HEK293 (cell line): ENCODE measurements around the gene TADA3.

ENCODE experiments used
- CTCF ChIA-PET: fragments of 350-600 bp; formaldehyde crosslinking; extraction: SDS; loops from one replicate; lab custom pipeline; 2021; ENCODE audit warnings: antibody characterized with exemption; lab: Yijun Ruan, JAX
- POLR2A ChIA-PET: fragments of 300-600 bp; formaldehyde crosslinking; extraction: SDS; loops from one replicate; lab custom pipeline; 2020; ENCODE audit warnings: antibody characterized with exemption, inconsistent platforms; lab: Yijun Ruan, JAX
- H3K27ac ChIP-seq: fragments of 200-500 bp; sonication (Bioruptor generic); 2 replicates; pipeline ENCODE4 v1.5.1; 2014; ENCODE audit warnings: low read depth, low read length, control low read depth, inconsistent platforms; ENCODE audit errors: extremely low read depth
- H3K36me3 ChIP-seq, 2 experiments: fragments of 200-500 bp in 1 of 2; sonication (Bioruptor generic) in 1 of 2; 1 replicate in 1 of 2; 2 replicates in 1 of 2; pipeline ENCODE4 v1.5.1; 2014 to 2017; ENCODE audit warnings: inconsistent platforms in 2 of 2, low read length in 2 of 2; ENCODE audit not compliant: control insufficient read depth in 2 of 2, insufficient read depth in 1 of 2
- H3K4me1 ChIP-seq: fragments of 200-500 bp; sonication (Bioruptor generic); 2 replicates; pipeline ENCODE4 v1.5.1; 2014; ENCODE audit warnings: mild to moderate bottlenecking, low read length, inconsistent platforms; ENCODE audit not compliant: control insufficient read depth, insufficient read depth
- H3K4me3 ChIP-seq: 2 replicates; pipeline ENCODE4 v1.5.1; 2011; ENCODE audit warnings: low read depth, mild to moderate bottlenecking, control low read depth, low read length, moderate library complexity
- H3K9me3 ChIP-seq: fragments of 200-500 bp; sonication (Bioruptor generic); 2 replicates; pipeline ENCODE4 v1.5.1; 2014; ENCODE audit warnings: low read depth, low read length, inconsistent platforms; ENCODE audit not compliant: control insufficient read depth, insufficient read depth
- BCL6B ChIP-seq: fragments of 450-650 bp; formaldehyde crosslinking; IDR thresholded peaks from 2 replicates; pipeline ENCODE4 v1.5.1; 2017; ENCODE audit warnings: missing biosample characterization, missing genetic modification characterization
- EGR2 ChIP-seq: fragments of 450-650 bp; formaldehyde crosslinking; IDR thresholded peaks from 2 replicates; pipeline ENCODE4 v1.5.1; 2016; ENCODE audit warnings: low read depth, missing biosample characterization, missing genetic modification characterization
- IKZF3 ChIP-seq: fragments of 450-650 bp; IDR thresholded peaks from 2 replicates; pipeline ENCODE4 v1.5.0; 2018; ENCODE audit warnings: missing biosample characterization, mild to moderate bottlenecking, missing genetic modification characterization, moderate library complexity
- PRDM1 ChIP-seq: fragments of 450-650 bp; formaldehyde crosslinking; IDR thresholded peaks from 2 replicates; pipeline ENCODE4; 2016; ENCODE audit warnings: missing biosample characterization, missing genetic modification characterization
- RBAK ChIP-seq: fragments of 450-650 bp; formaldehyde crosslinking; IDR thresholded peaks from 2 replicates; pipeline ENCODE4 v1.5.1; 2016; ENCODE audit warnings: missing biosample characterization, missing genetic modification characterization
- ZFHX2 ChIP-seq: fragments of 450-650 bp; formaldehyde crosslinking; conservative IDR thresholded peaks from 2 replicates; pipeline ENCODE4 v1.5.1; 2016; ENCODE audit warnings: missing biosample characterization, missing genetic modification characterization
- ZFP37 ChIP-seq: fragments of 450-650 bp; formaldehyde crosslinking; IDR thresholded peaks from 2 replicates; pipeline ENCODE4 v1.5.1; 2016; ENCODE audit warnings: missing biosample characterization, missing genetic modification characterization
- ZNF10 ChIP-seq: fragments of 450-650 bp; formaldehyde crosslinking; IDR thresholded peaks from 2 replicates; pipeline ENCODE4 v1.5.1; 2017; ENCODE audit warnings: missing biosample characterization, missing genetic modification characterization
- ZNF114 ChIP-seq: fragments of 450-650 bp; formaldehyde crosslinking; IDR thresholded peaks from 2 replicates; pipeline ENCODE4 v1.5.0; 2017; ENCODE audit warnings: missing biosample characterization, missing genetic modification characterization
- ZNF132 ChIP-seq: fragments of 450-650 bp; formaldehyde crosslinking; IDR thresholded peaks from 2 replicates; pipeline ENCODE4 v1.5.1; 2017; ENCODE audit warnings: missing biosample characterization, missing genetic modification characterization, borderline replicate concordance
- ZNF157 ChIP-seq: fragments of 450-650 bp; formaldehyde crosslinking; IDR thresholded peaks from 2 replicates; pipeline ENCODE4 v1.5.1; 2016; ENCODE audit warnings: missing biosample characterization, missing genetic modification characterization
- ZNF184 ChIP-seq: fragments of 450-650 bp; IDR thresholded peaks from 2 replicates; pipeline ENCODE4 v1.5.1; 2018; ENCODE audit warnings: missing biosample characterization, mild to moderate bottlenecking, missing genetic modification characterization
- ZNF274 ChIP-seq, 2 experiments: fragments of 200-500 bp in 1 of 2; fragments of 450-650 bp in 1 of 2; sonication (Bioruptor generic) in 1 of 2; formaldehyde crosslinking in 1 of 2; IDR thresholded peaks; 2 replicates each; pipeline versions ENCODE4 v1.5.1 to v1.6.1; 2014 to 2016; ENCODE audit warnings: borderline replicate concordance in 1 of 2, inconsistent platforms in 1 of 2, low read length in 1 of 2, missing biosample characterization in 1 of 2, missing genetic modification characterization in 1 of 2
- ZNF302 ChIP-seq: fragments of 450-650 bp; formaldehyde crosslinking; IDR thresholded peaks from 2 replicates; pipeline ENCODE4 v1.5.1; 2016; ENCODE audit warnings: missing biosample characterization, missing genetic modification characterization, low read depth
- ZNF341 ChIP-seq: fragments of 450-650 bp; formaldehyde crosslinking; IDR thresholded peaks from 2 replicates; pipeline ENCODE4; 2016; ENCODE audit warnings: low read depth, missing biosample characterization, missing genetic modification characterization
- ZNF354C ChIP-seq: fragments of 450-650 bp; formaldehyde crosslinking; IDR thresholded peaks from 2 replicates; pipeline ENCODE4 v1.5.1; 2016; ENCODE audit warnings: missing biosample characterization, missing genetic modification characterization, low read depth, borderline replicate concordance
- ZNF366 ChIP-seq: fragments of 450-650 bp; formaldehyde crosslinking; conservative IDR thresholded peaks from 2 replicates; pipeline ENCODE4 v1.5.1; 2016; ENCODE audit warnings: missing biosample characterization, missing genetic modification characterization
- ZNF404 ChIP-seq: fragments of 450-650 bp; formaldehyde crosslinking; IDR thresholded peaks from 2 replicates; pipeline ENCODE4 v1.5.1; 2017; ENCODE audit warnings: missing biosample characterization, missing genetic modification characterization
- ZNF449 ChIP-seq: fragments of 450-650 bp; formaldehyde crosslinking; IDR thresholded peaks from 2 replicates; pipeline ENCODE4 v1.5.1; 2017; ENCODE audit warnings: missing biosample characterization, mild to moderate bottlenecking, missing genetic modification characterization, moderate library complexity
- ZNF501 ChIP-seq: fragments of 450-650 bp; formaldehyde crosslinking; IDR thresholded peaks from 2 replicates; pipeline ENCODE4 v1.5.1; 2016; ENCODE audit warnings: missing biosample characterization, missing genetic modification characterization
- ZNF549 ChIP-seq: fragments of 450-650 bp; IDR thresholded peaks from 2 replicates; pipeline ENCODE4 v1.5.1; 2018; ENCODE audit warnings: missing biosample characterization, missing genetic modification characterization, mild to moderate bottlenecking, inconsistent platforms, moderate library complexity
- ZNF701 ChIP-seq: fragments of 450-650 bp; formaldehyde crosslinking; IDR thresholded peaks from 2 replicates; pipeline ENCODE4 v1.5.1; 2016; ENCODE audit warnings: missing biosample characterization, missing genetic modification characterization
- TF ChIP-seq, protein P1 (sequence below): fragments of 450-650 bp; formaldehyde crosslinking; IDR thresholded peaks from 2 replicates; pipeline ENCODE4 v1.5.1; 2016; ENCODE audit warnings: missing biosample characterization, missing genetic modification characterization
- TF ChIP-seq, protein P2 (sequence below): fragments of 450-650 bp; formaldehyde crosslinking; optimal IDR thresholded peaks from 2 replicates; pipeline ENCODE3; 2016; ENCODE audit warnings: missing biosample characterization, mild to moderate bottlenecking, missing genetic modification characterization
- TF ChIP-seq, protein P3 (sequence below): fragments of 450-650 bp; formaldehyde crosslinking; IDR thresholded peaks from 2 replicates; pipeline ENCODE4 v1.5.1; 2017; ENCODE audit warnings: missing biosample characterization, missing genetic modification characterization

TADA3 gene

DNA sequence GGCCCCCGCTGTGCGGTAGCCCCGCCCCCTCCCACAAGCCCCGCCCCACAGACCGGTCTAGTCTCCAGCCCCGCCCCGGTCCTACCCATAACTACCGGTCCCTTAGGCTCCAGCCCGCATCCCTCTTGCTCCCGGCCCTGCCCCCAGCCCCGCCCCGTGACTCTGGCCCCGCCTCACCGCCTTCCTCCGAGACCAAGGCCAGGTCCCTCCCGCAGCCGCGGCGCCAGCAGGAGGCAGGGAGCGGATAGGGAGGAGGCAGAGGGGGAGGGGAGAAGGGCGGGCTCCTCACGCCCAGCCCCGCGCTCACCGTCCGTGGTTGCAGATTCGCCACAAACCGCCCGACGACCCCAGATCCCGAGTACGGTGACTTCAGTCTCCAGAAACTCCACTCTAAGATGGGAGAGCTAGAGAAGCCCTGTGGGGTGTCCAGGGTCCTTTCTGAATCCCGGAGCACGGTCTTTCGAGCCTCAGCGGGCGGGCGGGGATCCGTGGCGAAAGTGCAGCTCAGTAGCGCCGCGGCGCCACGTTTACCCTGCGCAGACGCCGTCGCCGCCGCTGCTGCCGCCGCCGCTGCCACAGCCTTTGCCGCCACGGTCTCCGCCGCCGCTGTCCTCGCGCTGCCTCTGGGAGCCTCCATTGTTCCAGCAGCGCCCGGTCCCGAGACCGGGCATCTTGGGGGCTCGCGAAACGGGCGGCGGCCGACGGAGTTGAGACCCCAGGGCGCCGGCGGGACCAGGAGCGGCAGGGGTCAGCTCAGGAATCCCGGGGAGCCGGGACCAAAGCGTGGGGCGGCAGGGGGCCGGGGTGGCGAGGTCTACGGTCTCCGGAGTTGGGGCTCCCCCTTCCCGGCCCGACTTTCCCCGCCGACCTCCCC lies 60.8 kb downstream of the TADA3 start, which contains the start of gene BRPF1 (continued):
- no peak for TF ChIP-seq ZNF354C
- TF ChIP-seq, protein P1, sequence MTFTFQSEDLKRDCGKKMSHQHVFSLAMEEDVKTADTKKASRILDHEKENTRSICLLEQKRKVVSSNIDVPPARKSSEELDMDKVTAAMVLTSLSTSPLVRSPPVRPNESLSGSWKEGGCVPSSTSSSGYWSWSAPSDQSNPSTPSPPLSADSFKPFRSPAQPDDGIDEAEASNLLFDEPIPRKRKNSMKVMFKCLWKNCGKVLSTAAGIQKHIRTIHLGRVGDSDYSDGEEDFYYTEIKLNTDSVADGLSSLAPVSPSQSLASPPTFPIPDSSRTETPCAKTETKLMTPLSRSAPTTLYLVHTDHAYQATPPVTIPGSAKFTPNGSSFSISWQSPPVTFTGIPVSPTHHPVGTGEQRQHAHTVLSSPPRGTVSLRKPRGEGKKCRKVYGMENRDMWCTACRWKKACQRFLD: peak; percentile 45
- no peak for TF ChIP-seq RBAK (tag by site-specific recombination)
- TF ChIP-seq ZNF114 (tag by site-specific recombination): no peak
- no peak for TF ChIP-seq ZNF132
- TF ChIP-seq ZFHX2 (tag by site-specific recombination): peak; percentile 70
- TF ChIP-seq, protein P2, sequence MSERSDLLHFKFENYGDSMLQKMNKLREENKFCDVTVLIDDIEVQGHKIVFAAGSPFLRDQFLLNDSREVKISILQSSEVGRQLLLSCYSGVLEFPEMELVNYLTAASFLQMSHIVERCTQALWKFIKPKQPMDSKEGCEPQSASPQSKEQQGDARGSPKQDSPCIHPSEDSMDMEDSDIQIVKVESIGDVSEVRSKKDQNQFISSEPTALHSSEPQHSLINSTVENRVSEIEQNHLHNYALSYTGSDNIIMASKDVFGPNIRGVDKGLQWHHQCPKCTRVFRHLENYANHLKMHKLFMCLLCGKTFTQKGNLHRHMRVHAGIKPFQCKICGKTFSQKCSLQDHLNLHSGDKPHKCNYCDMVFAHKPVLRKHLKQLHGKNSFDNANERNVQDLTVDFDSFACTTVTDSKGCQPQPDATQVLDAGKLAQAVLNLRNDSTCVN (tag by site-specific recombination): peak; percentile 90
- TF ChIP-seq ZNF404 (tag by site-specific recombination): no peak
- peak; percentile 61 for TF ChIP-seq BCL6B (tag by site-specific recombination)
- peak; percentile 97; the same call in 1 of the 2 replicates for TF ChIP-seq ZNF501
- no peak for TF ChIP-seq ZNF157 (tag by site-specific recombination)
- TF ChIP-seq ZNF449 (tag by site-specific recombination): peak; percentile 87
- TF ChIP-seq ZNF701: no peak

GRCh38 chr3:9730657-9731205 lies 61.5 kb downstream of the TADA3 start:
- Histone ChIP-seq H3K9me3 (no peaks in the 10 kb centered on the region), H3K4me1 (peaks cover 7% of the 10 kb centered on the region; the same call in 1 of the 2 replicates), H3K36me3 (peaks cover 9 to 30% of the 10 kb centered on the region in 2 experiments), H3K27ac (peak overlapping the region; percentile 49; the same call in 1 of the 2 replicates), H3K4me3 (peak overlapping the region; percentile 41)
- POLR2A ChIA-PET: interaction anchor here (0.7 to 3.4 kb wide), 5 partner anchors 9 to 78 kb away, joined by 3 to 47 read pairs (median 4); partner anchors contain the start of genes ARPC4, OGG1 and TADA3
- CTCF ChIA-PET: interaction anchor here (0.7 to 1.5 kb wide), 4 partner anchors 15 to 230 kb away, joined by 3 read pairs; partner anchors contain the start of gene OGG1
- TF ChIP-seq EGR2 (tag by site-specific recombination): peak; percentile 47
- 0 out of 2 replicates have a peak, but pooled peaks have one; percentile 8 for TF ChIP-seq ZNF366
- TF ChIP-seq ZNF10 (tag by site-specific recombination): no peak
- no peak for TF ChIP-seq ZNF549
- TF ChIP-seq ZFHX2 (tag by site-specific recombination): peak; percentile 60; the same call in 1 of the 2 replicates
- peak; percentile 72 for TF ChIP-seq IKZF3 (tag by site-specific recombination)
- TF ChIP-seq ZNF341: peak; percentile 89
- peak; percentile 99 for TF ChIP-seq PRDM1
- TF ChIP-seq ZNF302 (tag by site-specific recombination): no peak
- TF ChIP-seq ZNF184 (tag by site-specific recombination): no peak
- TF ChIP-seq, protein P3, sequence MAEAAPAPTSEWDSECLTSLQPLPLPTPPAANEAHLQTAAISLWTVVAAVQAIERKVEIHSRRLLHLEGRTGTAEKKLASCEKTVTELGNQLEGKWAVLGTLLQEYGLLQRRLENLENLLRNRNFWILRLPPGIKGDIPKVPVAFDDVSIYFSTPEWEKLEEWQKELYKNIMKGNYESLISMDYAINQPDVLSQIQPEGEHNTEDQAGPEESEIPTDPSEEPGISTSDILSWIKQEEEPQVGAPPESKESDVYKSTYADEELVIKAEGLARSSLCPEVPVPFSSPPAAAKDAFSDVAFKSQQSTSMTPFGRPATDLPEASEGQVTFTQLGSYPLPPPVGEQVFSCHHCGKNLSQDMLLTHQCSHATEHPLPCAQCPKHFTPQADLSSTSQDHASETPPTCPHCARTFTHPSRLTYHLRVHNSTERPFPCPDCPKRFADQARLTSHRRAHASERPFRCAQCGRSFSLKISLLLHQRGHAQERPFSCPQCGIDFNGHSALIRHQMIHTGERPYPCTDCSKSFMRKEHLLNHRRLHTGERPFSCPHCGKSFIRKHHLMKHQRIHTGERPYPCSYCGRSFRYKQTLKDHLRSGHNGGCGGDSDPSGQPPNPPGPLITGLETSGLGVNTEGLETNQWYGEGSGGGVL (tag by site-specific recombination): no peak
- no peak for TF ChIP-seq ZNF274 (IDR thresholded peaks at IDR 0.05; ENCODE audit: low read length)
- peak; percentile 51; the same call in 1 of the 2 replicates for TF ChIP-seq ZNF274 (tag by site-specific recombination; IDR thresholded peaks at IDR 0.05; ENCODE audit: borderline replicate concordance)
- TF ChIP-seq ZFP37 (tag by site-specific recombination): no peak
